OCI-LY7 (cell line): ENCODE data around the gene TPRA1. TPM values are rescaled to one million over a fixed set of nuclear protein-coding genes. Genes with fewer than 3 reads are reported as not detected.

ENCODE experiments used
- BruUV-seq: library from RNA; stranded (reverse); fragments of 400-500 nt; replicated peaks from 2 replicates; lab custom pipeline; 2021; lab: Mats Ljungman, UMichigan
- CTCF ChIA-PET: fragments of 300-600 bp; sonication (Branson Sonifier 250); formaldehyde crosslinking; loops from one replicate; lab custom pipeline; 2022; ENCODE audit warnings: antibody characterized with exemption; ENCODE audit not compliant: unreplicated experiment; lab: Charles Lee
- POLR2A ChIA-PET: fragments of 300-600 bp; sonication (Branson Sonifier 250); formaldehyde crosslinking; loops from one replicate; lab custom pipeline; 2022; ENCODE audit warnings: antibody characterized with exemption; lab: Charles Lee
- DNase-seq: peaks from one replicate; pipeline ENCODE4 v3.0.0-alpha.2; 2015; ENCODE audit warnings: low spot score
- H2AFZ ChIP-seq: fragments of 200-600 bp; sonication (generic), shearing (Covaris generic); 2 replicates; pipeline ENCODE4 v1.6.1; 2014; ENCODE audit warnings: mild to moderate bottlenecking, antibody characterized with exemption, low read length, moderate library complexity
- H3K27ac ChIP-seq: fragments of 200-600 bp; sonication (generic); 2 replicates; pipeline ENCODE4 v1.5.1; 2014; ENCODE audit warnings: mixed run types, low read depth, mild to moderate bottlenecking, moderate library complexity, low read length, inconsistent platforms; ENCODE audit not compliant: poor library complexity, severe bottlenecking
- H3K36me3 ChIP-seq: fragments of 200-600 bp; sonication (generic); 2 replicates; pipeline ENCODE4 v1.6.1; 2014; ENCODE audit warnings: mild to moderate bottlenecking, antibody characterized with exemption, low read length, moderate library complexity, mixed read lengths; ENCODE audit not compliant: insufficient read depth
- H3K4me1 ChIP-seq: fragments of 200-600 bp; sonication (generic); 2 replicates; pipeline ENCODE4 v1.5.1; 2014; ENCODE audit warnings: mild to moderate bottlenecking, low read length; ENCODE audit not compliant: insufficient read depth, poor library complexity, severe bottlenecking
- H3K4me2 ChIP-seq: fragments of 200-600 bp; sonication (generic); 2 replicates; pipeline ENCODE4 v1.6.1; 2014; ENCODE audit warnings: mild to moderate bottlenecking, low read length
- H3K4me3 ChIP-seq: fragments of 200-600 bp; sonication (generic); 2 replicates; pipeline ENCODE4 v1.5.1; 2014; ENCODE audit warnings: mild to moderate bottlenecking, low read depth, low read length; ENCODE audit not compliant: poor library complexity, severe bottlenecking
- H3K79me2 ChIP-seq: fragments of 200-600 bp; sonication (generic); 2 replicates; pipeline ENCODE4 v1.6.1; 2016; ENCODE audit warnings: low read depth, mild to moderate bottlenecking, low read length, moderate library complexity, mixed read lengths; ENCODE audit not compliant: insufficient read depth
- H3K9me2 ChIP-seq: fragments of 200-600 bp; sonication (generic); 2 replicates; pipeline ENCODE4 v1.6.1; 2016; ENCODE audit warnings: mild to moderate bottlenecking, low read length, mixed read lengths; ENCODE audit not compliant: insufficient read depth
- H3K9me3 ChIP-seq: fragments of 200-600 bp; sonication (generic); 2 replicates; pipeline ENCODE4 v1.6.1; 2014; ENCODE audit warnings: mild to moderate bottlenecking, mixed run types, low read length, mixed read lengths
- H4K20me1 ChIP-seq: fragments of 200-600 bp; sonication (generic); 2 replicates; pipeline ENCODE4 v1.6.1; 2014; ENCODE audit warnings: mild to moderate bottlenecking, antibody characterized with exemption, low read length, moderate library complexity, mixed read lengths; ENCODE audit not compliant: insufficient read depth
- EZH2phosphoT487 ChIP-seq: fragments of 200-600 bp; sonication (generic); IDR thresholded peaks from 2 replicates; pipeline ENCODE4 v1.6.1; 2018; ENCODE audit warnings: low read depth, borderline replicate concordance, mild to moderate bottlenecking, mixed run types, antibody characterized with exemption, low read length, moderate library complexity, mixed read lengths
- intact Hi-C: fragments of 100-400 bp; cut with micrococcal nuclease; formaldehyde crosslinking; loops from one replicate; pipeline ENCODE4 v1.10.0; 2022; ENCODE audit not compliant: unreplicated experiment
- total RNA-seq, 2 experiments: library from RNA; depleted of rRNA in 1 of 2; stranded (reverse); fragments of >200 nt in 1 of 2; shearing (Covaris generic) in 1 of 2; gene quantifications; 2 replicates each; pipeline ENCODE4 v1.2.3, GENCODE V29; 2014 to 2022
- TF ChIP-seq, protein P1 (sequence below): fragments of 200-600 bp; sonication (generic); conservative IDR thresholded peaks from 2 replicates; pipeline ENCODE4 v1.5.1; 2014; ENCODE audit warnings: mild to moderate bottlenecking, antibody characterized with exemption, low read length, moderate library complexity, mixed read lengths

TPRA1 gene
- total RNA-seq, 2 experiments from 2014 or later: 32.3 to 51.4 TPM

DNA sequence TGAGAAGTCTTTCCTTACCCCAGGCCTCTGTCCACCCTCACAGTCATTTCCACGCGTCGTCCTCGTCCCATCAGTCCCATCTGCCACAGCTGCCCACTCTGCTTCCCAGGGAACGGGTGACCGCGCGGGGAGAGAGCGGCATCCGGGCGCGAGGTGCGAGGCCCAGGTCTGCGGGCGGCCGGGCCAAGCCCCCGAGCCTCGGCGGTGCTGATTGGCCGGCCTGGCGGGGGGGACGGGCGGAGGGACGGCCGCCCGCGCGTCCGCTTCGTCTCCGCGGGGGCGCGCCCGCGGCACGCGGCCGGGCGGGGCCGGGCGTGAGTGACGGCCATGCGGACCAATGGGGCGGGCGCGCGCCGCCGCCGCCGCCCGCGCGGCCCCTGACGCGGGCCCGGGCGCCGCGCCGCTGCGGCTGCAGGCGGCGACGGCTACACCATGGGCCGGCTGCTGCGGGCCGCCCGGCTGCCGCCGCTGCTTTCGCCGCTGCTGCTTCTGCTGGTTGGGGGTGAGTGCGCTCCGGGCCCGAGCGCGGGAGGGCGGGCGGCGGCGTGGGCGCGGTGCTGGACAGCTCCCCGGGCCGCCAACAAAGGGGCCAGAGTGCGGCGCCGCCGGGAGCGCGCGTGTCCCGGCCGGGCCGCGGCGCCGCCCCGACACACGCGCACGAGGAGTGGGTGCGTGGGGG is 38.4 kb upstream of the TPRA1 start, which contains the start of gene PODXL2:
TSS of gene PODXL2 (plus strand) at position 398 of the 679 bp plus-strand sequence. CDS start at position 433, 35 bp downstream.
- H3K4me2 ChIP-seq: peak within 1 kb of the TSS; percentile 55
- H3K9me3 ChIP-seq: no peaks in the 10 kb centered on the region
- H2AFZ ChIP-seq: peak within 1 kb of the TSS; percentile 54; the same call in 1 of the 2 replicates
- CTCF ChIA-PET: no interaction called here
- BruUV-seq: no TSS peak
- POLR2A ChIA-PET: no interaction called here
- intact Hi-C loops: no loop called here
- DNase-seq: peak; percentile 61
- H3K4me1 ChIP-seq: peaks cover 17% of the 10 kb centered on the region
- H3K36me3 ChIP-seq: no peaks in the 10 kb centered on the region
- H3K27ac ChIP-seq: no peak within 1 kb of the TSS
- H4K20me1 ChIP-seq: no peaks in the 10 kb centered on the region
- H3K79me2 ChIP-seq: no peaks in the 10 kb centered on the region
- no peak for TF ChIP-seq EZH2phosphoT487
- TF ChIP-seq, protein P1, sequence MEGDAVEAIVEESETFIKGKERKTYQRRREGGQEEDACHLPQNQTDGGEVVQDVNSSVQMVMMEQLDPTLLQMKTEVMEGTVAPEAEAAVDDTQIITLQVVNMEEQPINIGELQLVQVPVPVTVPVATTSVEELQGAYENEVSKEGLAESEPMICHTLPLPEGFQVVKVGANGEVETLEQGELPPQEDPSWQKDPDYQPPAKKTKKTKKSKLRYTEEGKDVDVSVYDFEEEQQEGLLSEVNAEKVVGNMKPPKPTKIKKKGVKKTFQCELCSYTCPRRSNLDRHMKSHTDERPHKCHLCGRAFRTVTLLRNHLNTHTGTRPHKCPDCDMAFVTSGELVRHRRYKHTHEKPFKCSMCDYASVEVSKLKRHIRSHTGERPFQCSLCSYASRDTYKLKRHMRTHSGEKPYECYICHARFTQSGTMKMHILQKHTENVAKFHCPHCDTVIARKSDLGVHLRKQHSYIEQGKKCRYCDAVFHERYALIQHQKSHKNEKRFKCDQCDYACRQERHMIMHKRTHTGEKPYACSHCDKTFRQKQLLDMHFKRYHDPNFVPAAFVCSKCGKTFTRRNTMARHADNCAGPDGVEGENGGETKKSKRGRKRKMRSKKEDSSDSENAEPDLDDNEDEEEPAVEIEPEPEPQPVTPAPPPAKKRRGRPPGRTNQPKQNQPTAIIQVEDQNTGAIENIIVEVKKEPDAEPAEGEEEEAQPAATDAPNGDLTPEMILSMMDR: no peak
- H3K4me3 ChIP-seq: peak within 1 kb of the TSS; percentile 71
- no peaks in the 10 kb centered on the region for H3K9me2 ChIP-seq

DNA sequence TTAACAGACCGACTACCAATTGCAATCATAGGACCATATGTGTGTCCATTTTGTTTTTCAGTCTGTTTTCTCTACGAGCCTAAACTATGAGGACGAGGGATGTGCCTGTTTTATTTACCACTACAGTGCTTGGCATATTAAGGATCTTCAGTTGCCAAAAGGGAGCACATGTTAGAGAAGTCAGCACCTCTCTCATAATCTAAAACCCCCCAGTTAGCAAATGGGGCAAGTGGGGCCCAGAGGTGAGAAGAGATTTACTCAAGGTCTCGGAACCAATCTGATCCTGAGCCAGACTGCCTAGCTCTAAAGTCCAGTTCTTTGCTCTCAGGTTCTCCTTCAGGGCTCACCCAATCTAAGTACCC is 37.9 kb upstream of the TPRA1 start:
- peaks cover 17% of the 10 kb centered on the region for H3K4me1 ChIP-seq
- BruUV-seq: no TSS peak
- no peaks in the 10 kb centered on the region for H3K9me2 ChIP-seq
- no peak overlapping the region for H2AFZ ChIP-seq
- 0 out of 2 replicates have a peak, but pooled peaks cover under 1% of the 10 kb centered on the region for H3K36me3 ChIP-seq
- CTCF ChIA-PET: no interaction called here
- H3K9me3 ChIP-seq: no peaks in the 10 kb centered on the region
- H3K79me2 ChIP-seq: no peaks in the 10 kb centered on the region
- H3K27ac ChIP-seq: no peak overlapping the region
- TF ChIP-seq, protein P1: no peak
- no peak for TF ChIP-seq EZH2phosphoT487
- no peak overlapping the region for H3K4me2 ChIP-seq
- H3K4me3 ChIP-seq: no peak overlapping the region
- DNase-seq: no peak
- no peaks in the 10 kb centered on the region for H4K20me1 ChIP-seq
- POLR2A ChIA-PET: interaction anchor here (0.5 to 1.5 kb wide), 2 partner anchors 29 to 85 kb away, joined by 3 to 4 read pairs; no protein-coding TSS in a partner anchor
- intact Hi-C loops: no loop called here

DNA sequence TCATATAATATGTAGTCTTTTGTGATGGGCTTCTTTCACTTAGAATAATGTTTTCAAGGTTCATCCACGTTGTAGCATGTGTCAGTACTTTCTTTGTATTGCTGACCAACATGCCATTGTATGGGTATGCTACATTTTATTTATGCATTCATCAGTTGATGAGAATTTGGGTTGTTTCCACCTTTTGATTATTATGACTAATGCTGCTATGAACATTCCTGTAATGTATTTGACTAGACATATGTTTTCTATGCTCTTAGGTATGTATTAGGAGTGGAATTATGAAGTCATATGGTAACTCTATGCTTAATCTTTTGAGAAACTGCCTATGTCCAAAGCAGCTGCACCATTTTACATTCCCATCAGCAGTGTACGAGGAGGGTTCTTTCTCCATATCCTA is 35.3 kb upstream of the TPRA1 start:
- Histone ChIP-seq H3K4me3 (no peak overlapping the region), H3K27ac (no peak overlapping the region), H3K9me2 (no peaks in the 10 kb centered on the region), H2AFZ (no peak overlapping the region), H3K79me2 (no peaks in the 10 kb centered on the region), H3K4me1 (peaks cover 14% of the 10 kb centered on the region), H3K9me3 (no peaks in the 10 kb centered on the region), H4K20me1 (no peaks in the 10 kb centered on the region), H3K4me2 (no peak overlapping the region), H3K36me3 (peaks cover 27% of the 10 kb centered on the region)
- intact Hi-C loops: no loop called here
- DNase-seq: no peak
- POLR2A ChIA-PET: interaction anchor here (1.1 kb wide), 1 partner anchor 53 kb away, joined by 3 read pairs; no protein-coding TSS in a partner anchor
- TF ChIP-seq, protein P1: no peak
- no peak for TF ChIP-seq EZH2phosphoT487
- no TSS peak for BruUV-seq
- CTCF ChIA-PET: no interaction called here
